NCI-H510A treated with DMSO at 0.1 percent for 48 hours (cell line): ENCODE data around the gene AGBL5.

Source experiments
- DNase-seq: peaks from one replicate; lab custom pipeline; 2025; lab: John Stamatoyannopoulos, UW

The AGBL5 gene, protein sequence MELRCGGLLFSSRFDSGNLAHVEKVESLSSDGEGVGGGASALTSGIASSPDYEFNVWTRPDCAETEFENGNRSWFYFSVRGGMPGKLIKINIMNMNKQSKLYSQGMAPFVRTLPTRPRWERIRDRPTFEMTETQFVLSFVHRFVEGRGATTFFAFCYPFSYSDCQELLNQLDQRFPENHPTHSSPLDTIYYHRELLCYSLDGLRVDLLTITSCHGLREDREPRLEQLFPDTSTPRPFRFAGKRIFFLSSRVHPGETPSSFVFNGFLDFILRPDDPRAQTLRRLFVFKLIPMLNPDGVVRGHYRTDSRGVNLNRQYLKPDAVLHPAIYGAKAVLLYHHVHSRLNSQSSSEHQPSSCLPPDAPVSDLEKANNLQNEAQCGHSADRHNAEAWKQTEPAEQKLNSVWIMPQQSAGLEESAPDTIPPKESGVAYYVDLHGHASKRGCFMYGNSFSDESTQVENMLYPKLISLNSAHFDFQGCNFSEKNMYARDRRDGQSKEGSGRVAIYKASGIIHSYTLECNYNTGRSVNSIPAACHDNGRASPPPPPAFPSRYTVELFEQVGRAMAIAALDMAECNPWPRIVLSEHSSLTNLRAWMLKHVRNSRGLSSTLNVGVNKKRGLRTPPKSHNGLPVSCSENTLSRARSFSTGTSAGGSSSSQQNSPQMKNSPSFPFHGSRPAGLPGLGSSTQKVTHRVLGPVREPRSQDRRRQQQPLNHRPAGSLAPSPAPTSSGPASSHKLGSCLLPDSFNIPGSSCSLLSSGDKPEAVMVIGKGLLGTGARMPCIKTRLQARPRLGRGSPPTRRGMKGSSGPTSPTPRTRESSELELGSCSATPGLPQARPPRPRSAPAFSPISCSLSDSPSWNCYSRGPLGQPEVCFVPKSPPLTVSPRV

DNA sequence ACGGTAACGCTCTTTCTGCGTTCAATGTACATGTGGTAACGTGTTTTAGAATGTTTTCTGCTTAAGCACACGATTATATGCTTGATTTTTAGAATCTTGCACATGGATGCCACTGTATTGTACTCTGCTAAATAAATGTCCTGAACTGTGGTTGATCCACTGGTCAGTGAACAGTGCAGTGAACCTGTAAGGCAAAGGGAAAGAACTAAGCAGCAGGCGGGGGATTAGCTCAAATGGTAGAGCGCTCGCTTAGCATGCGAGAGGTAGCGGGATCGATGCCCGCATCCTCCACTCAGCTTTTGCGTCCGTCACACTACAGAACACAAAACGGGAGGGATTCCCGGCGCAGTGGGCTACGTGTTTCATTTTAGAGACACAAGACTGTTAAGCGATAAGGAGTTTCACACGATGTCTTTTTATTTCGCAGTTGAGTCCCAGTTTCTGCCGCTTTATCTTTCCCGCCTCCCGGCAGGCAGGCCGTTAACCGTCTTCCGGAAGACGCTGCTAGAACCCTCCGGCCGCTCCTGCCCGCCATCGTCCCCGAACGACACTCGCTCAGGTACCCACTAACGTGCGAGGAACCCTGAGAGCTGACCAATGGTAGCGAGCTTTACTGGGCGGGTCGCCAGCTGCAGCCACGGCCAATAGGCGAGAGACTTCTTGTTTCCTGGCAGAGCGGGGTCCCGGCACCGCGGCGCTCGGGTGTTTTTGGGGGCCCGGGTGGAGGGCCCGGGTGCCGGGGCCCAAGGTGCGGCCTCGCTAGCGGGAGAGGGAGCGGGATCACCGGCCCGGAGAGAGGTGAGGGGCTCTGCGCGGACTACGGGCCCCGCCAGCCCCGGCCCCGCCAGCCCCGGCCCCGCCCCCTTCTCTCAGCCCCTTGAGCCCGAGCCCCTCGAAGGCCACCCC is at the start of gene AGBL5:
Gene AGBL5, plus strand, starts transcription at position 673 of the 906 bp plus-strand sequence. CDS start 1,291 bp downstream, outside the sequence.
- peak; percentile 91 for DNase-seq

DNA sequence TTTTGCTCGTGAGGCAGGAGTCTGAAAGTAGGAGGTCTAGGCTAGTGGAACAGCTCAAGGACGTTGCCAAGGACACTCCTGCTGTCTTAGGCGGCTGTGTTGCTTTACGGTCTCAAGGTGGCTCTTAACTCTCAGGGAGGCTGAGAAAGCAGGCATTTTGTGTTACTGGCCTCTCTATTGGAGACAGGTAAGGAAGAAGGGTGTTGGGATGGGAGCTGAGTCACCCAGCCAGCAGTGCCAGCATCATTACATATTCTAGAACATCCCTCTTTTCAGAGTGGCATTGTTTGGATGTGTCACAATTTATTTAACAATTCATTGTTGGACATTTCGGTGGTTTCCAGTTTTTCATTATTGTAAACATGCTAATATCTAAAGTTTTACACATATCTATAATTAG is 49.5 kb upstream of the AGBL5 start:
- DNase-seq, result no peak

DNA sequence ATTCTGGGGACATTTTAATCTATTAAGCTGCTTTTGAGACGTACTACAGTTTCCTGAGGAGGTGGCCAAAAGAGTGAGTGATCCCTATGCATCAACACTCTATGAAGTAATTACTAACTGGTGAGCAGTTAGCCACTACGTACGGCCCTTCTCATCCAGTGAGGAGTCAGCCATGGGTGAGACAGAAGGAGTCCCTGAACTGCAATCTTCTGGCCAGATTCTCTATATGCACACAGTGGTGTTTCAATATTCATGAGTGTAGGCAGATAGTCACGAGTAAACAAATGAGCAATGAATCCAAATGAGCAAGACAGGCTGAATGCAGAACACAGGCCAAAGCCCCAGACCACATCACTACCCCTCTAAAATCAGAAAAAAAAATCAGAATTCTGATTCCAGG is 48.5 kb upstream of the AGBL5 start:
- no peak for DNase-seq

DNA sequence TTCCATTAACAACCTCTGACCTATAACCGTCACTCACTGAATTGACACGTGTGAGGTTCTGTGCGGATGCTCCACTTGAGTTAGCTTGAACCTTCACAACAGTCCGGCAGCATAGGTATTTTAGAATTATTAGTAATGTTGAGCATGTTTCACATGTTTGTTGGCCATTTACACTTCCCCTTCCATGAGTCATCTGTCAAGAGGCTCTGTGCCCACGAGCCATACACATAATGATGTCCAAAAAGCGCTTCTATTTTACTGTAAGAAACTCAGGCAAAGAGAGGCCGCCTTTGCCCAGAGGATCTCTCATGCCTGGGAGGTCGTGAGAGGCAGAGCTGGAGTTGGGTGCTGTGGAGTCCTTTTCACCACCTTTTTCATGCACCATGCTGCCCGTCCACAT is 47.6 kb upstream of the AGBL5 start:
- DNase-seq, result no peak

DNA sequence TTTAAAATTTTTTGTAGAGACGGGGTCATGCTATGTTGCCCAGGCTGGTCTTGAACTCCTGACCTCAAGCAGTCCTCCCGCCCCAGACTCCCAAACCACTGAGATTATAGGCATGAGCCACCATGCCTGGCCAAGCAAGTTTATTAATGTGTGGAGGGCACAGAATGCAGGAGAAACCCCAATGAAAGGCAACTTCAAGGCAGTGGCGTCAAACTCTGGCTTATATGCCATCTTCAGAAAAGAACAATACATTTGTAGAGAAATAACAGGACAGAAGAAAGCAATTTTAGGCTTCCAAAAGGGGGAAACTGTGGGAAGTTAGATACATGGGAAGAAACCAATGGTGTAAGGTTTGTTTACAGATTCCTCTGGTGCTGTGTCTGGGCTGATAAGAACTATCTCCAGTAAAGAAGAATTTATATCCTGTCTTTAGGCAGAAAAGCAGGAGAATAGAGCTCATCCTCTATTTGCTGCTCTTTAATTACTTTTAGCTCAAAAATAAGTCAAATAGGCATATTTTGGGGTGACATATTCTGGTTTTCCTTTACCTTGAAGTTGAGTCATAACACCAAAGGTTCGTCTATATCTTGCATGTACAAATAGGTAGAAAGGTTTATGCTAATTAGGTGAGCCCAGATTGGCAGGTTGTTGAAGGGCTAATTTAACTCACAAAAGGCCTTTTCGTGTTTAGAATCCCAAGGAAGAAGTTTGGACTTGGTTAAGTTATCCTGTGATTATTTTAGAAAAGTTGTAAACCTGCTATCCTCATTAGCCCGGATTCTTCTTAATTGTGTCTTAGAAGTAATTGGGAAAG is 44.7 kb upstream of the AGBL5 start:
- no peak for DNase-seq

DNA sequence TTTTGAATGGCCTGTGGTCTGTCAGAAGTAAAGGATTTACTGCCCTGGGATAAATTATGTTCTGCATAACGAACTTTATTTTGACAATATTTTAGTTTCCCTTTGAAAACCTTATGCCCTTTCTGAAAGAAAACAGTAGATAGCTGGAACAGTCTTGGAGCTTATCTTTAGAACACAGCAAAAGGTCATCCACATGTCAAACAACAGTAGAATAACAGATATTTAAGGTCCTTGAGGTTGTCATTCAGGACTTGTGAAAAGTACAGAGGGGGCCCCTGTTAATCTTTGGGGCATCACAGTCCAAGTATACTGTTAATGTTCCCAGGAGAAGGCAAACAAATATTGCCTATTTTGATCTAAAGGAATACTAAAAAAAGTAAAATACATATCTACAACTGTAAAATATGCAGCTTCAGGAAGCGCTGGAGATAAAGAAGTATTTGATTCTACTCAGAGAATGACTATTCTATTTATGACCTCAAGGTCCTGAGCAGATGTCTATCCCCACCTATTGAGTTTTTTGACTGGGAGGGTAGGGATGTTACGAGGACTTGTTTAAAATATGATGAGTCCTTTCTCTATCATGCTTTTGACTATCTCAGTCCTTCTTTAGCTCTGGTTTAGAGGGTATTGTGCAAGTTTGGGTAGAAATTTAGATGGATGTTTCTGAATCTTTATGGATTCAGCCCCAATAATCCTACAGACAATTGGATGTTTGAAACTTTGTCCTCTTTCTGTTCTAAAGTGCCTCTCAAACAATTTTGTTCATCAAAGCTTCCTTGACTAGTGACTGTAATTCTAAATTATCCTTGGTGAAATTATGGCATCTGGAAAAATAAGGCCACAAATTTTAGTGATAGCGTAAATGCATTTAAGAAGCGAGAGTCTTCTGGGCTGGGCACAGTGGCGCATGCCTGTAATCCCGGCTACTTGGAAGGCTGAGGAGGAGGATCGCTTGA is 43.8 kb upstream of the AGBL5 start:
- DNase-seq, result no peak

DNA sequence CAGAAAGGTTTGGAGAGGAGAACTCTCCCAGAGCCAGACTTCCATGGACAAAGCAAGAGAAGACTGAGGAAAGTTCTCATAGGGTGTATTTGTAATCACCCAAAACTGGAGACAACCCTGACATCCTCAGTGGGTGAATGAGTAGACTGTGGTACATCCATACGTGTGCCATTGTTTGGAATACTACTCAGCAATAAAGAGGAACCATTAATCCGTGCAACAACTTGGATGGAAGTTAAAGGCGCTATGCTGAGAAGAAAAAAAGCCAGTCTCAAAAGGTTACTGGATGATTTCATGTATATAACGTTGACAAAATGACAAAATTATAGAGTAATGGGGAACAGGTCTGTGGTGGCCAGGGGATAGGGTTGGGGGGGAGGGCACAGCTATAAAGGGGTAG is 42.8 kb upstream of the AGBL5 start:
- no peak for DNase-seq

DNA sequence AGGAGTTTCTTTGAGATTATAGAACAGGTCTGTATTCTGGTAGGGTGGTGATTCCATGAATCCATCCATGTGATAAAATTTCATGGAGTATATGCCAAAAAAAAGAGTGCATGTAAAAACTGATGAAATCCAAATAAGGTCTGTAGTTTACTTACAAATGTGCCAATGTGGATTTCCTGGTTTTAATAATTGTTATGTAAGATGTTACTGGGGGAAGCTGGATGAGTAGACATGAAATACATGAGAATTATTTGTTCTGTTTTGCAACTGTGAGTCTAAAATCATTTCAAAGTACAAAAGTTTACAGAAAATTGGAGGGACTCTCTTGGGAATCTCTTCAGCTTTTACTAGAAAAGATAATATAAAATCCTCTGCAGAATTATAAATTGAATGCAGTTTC is 42.4 kb upstream of the AGBL5 start:
- no peak for DNase-seq

DNA sequence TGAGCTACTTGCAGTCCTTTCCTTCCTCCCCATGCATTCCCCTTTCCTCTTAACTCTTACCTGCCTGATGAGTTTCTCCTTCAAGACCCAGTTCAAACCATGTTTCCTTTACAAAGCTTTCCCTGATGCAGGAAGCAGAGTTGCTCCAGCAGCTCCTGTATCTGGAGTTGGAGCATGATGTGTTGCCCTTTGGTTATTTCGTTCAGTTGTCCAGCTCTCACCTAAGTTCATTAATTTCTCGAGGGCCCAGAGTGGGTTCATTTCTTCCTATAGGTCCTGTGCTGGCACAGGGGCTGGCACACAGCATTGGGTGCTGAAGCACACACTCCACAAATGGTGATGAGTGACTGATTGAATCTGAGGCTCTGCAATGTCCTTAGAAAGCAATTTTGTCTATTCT is 41.8 kb upstream of the AGBL5 start:
- DNase-seq, result no peak

DNA sequence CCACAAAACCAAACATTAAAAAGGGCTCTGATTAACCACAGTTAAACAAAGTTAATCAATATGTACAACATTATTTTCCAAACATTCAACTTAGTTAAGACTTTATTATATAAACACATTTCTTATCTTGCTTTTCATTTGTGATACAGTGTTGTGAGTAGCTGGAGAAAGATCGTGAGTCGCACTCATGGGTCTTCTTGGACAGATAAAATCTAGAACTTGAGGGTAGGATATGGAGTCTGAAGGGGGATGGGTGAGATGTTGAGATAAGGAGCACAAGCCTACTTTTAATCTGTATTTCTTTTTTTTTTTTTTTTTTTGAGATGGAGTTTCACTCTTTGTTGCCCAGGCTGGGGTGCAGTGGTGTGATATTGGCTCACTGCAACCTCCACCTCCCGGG is 41.3 kb upstream of the AGBL5 start:
- no peak for DNase-seq

DNA sequence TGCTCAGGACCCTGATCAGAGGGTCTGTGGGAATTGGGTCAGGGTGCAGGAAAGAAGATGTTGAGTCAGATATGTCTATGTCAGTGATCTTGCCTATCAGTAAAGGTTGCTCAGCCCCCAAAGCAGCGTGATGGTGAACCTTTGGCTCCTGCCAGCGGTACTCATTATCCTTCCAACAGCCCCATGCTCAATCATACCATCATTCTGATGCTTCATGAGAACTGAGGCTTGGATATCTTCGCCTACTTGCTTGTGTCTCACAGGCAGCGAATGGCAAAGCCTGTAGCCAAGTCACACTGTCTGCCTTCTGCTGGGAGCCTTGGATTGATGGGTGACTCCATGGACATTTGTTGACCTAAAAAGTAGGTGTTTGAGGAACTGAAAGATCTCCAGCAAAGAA is 37.7 kb upstream of the AGBL5 start:
- DNase-seq, result no peak

DNA sequence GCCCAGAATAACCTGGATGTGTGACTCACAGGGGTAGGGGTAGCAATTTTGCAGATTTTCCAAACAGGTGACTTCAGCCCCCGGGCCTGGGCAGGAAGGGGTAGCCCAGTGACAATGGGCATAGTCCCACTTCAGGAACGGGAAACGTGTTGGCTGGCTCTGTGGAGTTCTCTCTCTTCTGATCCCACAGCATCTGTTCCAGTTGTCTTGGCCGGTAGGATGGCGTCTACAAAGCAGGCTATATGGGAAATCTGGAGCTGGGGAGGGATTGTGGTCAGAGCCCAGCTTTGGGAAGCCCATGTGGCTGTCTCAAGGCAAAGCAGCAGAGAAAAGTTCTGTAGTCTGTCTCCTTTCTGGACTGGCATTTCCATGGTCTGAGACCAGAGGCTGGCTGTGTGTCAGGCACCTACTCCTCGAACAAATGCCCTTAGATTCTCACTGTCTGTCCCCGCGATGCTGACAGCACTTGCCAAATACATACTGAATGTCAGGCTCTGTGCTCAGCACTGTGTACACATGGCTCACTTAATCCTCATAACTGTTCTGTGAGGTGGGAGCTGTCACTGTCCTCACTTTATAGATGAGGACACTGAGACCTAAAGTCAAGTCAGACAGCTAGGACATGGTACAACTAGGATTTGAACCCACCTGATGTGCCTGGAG is 36.6 kb upstream of the AGBL5 start:
- DNase-seq, result no peak

DNA sequence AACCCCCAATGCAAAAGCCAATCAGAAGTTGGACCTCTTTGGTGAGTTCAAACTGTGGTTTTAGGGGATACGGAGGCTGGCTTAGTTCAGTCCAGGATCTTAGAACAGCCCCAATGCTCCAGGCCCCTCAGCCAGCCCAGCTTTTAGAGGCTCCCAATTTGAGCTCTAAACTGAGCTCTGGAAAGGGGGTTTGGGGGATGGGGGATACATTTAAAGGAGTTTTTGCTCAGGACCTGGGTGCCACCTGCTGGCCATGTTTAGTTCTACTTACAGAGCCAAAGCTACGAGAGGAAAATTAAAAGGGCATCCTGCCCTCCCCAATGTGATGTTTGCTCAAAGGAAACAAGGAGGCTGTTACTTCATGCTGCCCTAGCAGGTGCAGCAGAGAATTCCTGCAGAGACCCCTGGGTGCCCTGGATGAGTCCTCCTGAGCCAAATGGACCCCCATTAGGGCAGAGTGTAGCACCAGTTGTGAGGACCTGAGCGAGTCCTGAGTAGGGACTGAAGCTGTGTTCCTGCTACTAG is 34.6 kb upstream of the AGBL5 start:
- DNase-seq, result peak; percentile 27

DNA sequence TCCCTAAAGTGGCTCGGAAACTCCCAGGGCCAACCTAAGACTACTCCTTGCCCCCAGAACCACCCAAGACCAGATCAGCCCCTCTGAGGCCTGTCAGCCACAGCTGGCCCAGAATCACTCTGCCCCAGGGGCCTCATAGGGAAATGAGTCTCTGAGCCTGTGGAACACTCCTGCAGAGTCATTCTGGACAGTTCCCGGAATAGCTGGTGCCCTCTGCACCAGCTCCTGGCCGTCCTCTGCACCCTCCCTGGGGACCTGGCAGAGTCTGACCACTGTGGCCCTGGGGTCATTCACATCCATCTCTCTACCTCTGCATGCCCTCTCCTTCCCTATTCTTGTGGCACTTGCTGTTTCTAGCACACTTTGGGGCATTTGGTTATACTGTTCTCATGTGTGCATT is 33.3 kb upstream of the AGBL5 start:
- no peak for DNase-seq

DNA sequence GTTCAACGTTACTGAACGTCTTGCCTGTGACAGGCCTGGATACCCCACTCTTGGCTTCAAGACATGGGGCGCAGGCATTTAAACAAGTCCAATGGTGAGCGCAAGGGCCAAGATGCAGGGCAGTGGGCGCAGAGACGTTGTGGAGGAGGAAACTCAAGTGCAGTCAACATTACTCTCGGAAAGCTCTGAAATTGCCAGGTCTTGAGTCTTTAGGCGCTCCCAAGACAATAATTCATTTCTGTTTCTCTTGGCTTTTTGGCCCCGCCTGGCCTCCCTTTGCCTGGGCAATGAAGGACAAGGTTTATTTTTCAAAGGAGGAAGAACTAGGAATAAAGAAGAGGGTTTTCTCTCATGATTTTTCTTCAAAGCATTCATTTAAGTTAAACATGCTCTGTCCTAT is 32.0 kb upstream of the AGBL5 start:
- DNase-seq, result no peak

DNA sequence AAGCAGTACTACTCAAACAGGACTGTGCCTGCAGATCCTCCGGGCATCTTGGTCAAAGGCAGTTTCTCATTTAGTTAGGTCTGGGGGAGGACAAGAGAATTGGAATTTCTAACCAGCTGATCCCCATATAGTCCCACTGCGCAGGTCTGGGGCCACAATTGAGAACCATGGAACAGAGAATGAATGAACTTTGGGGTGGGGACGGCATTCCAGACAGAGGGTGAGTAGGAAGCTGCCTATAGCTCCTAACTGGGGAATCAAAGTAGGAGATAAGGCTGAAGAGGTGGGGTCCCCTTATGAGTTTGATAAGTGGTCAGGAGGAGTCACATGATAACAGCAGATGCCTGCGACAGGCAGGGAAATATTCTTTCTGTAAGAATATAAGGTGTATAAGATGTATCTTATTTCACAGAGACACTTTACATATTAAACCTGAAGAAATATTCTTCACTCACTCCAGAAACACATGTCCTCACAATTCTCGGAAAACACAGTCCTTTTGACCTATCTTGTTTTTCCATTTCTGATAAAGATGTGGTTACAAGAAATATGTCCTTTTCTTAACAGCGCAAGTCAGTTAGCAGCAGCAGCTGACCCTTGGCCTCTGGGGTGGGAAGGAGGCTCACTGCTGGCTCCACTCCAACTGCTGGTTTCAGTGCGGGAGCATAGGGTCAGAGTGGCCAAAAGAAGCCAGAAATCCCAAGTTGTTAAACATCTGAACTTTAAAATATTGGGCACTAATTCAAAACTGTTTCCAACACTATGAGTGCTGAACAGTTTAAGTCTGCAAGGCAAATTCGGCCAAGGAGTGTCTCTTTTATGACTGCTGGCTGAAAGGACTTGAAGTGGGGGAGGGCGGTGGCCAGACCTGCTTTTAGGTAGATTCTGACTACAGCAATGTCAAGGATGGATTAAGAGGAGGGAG is 31.3 kb upstream of the AGBL5 start:
- DNase-seq, result no peak

DNA sequence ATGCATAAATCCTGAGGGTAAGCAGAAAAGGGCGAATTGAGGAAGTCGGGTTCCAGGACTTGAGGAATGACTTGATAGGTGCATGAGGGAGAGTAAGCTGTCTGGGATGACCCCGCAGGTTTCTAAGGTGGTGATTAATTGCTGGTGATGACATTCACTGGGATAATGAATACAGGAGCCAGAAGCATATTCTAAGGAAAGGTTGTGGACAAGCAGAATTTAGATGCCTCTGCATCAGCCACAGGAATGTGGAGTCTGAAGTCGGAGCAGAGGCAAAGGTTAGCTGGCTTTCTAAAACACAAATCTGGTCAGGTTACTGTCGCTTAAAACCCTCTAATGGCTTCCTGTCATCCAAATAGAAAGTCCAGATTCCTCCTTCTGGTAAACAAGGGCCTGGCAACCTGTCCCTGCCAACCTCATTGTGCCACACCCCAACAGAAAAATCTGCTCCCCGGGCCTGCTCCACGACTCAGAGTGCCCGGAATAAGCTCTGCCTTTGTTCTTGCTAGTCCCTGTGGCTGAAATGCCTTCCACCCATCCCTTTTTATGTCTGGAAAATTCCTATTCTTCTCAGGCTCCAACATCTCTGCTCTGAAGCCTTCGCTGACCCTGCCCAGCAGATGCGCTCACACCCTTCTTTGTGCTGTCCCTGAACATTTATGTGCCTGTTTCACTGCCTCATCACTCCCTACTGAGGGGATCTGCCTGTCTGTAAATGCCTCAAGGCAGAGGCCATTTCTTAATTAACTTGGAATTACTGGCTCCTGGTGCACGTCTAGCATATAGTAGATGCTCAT is 30.0 kb upstream of the AGBL5 start:
- no peak for DNase-seq
